H1 (cell line): ENCODE results near the gene FOXN3. TPM values are rescaled to one million over a fixed set of nuclear protein-coding genes. Genes with fewer than 3 reads are reported as not detected.

Source experiments
- CTCF ChIA-PET: fragments of 300-600 bp; sonication (Branson Sonifier 250); formaldehyde crosslinking; loops from one replicate; lab custom pipeline; 2021; ENCODE audit not compliant: partially characterized antibody; lab: Charles Lee
- POLR2A ChIA-PET: fragments of 300-600 bp; sonication (Branson Sonifier 250); formaldehyde crosslinking; loops from one replicate; lab custom pipeline; 2021; ENCODE audit warnings: inconsistent platforms; ENCODE audit not compliant: partially characterized antibody; lab: Charles Lee
- DNase-seq, 2 experiments: peaks; one replicate each; pipeline versions ENCODE4 v3.0.0 to v3.0.0-alpha.2; 2010 to 2022; ENCODE audit warnings: low spot score in 2 of 2, low read depth in 1 of 2, mixed read lengths in 1 of 2
- FAIRE-seq: peaks from 2 replicates; lab custom pipeline; 2011; peaks lifted over from hg19 to GRCh38; lab: Jason Lieb, UNC
- H2AFZ ChIP-seq: 2 replicates; pipeline ENCODE4 v1.8.1; 2012; ENCODE audit warnings: low read length, inconsistent platforms
- H2AK5ac ChIP-seq: 2 replicates; pipeline ENCODE4 v1.6.1; 2013; ENCODE audit warnings: low read depth, low read length
- H2BK120ac ChIP-seq: replicated peaks from 2 replicates; pipeline ENCODE3; 2013; ENCODE audit warnings: low read depth, low read length, inconsistent platforms
- H2BK12ac ChIP-seq: 2 replicates; pipeline ENCODE4 v1.6.1; 2013; ENCODE audit warnings: low read depth, low read length
- H2BK15ac ChIP-seq: 2 replicates; pipeline ENCODE4 v1.6.1; 2013; ENCODE audit warnings: low read length
- H2BK20ac ChIP-seq: 2 replicates; pipeline ENCODE4 v1.6.1; 2013; ENCODE audit warnings: low read length
- H2BK5ac ChIP-seq: 2 replicates; pipeline ENCODE4 v1.6.1; 2013; ENCODE audit warnings: low read depth, low read length
- H3K14ac ChIP-seq: 2 replicates; pipeline ENCODE4 v1.6.1; 2013; ENCODE audit warnings: inconsistent platforms; ENCODE audit not compliant: insufficient read length
- H3K18ac ChIP-seq: 2 replicates; pipeline ENCODE4 v1.6.1; 2013; ENCODE audit warnings: low read length; ENCODE audit errors: extremely low read depth
- H3K23ac ChIP-seq: 2 replicates; pipeline ENCODE4 v1.6.1; 2013; ENCODE audit warnings: inconsistent platforms; ENCODE audit not compliant: insufficient read length
- H3K23me2 ChIP-seq: 2 replicates; pipeline ENCODE4 v1.6.1; 2013; ENCODE audit warnings: low read depth, low read length
- H3K27ac ChIP-seq: 2 replicates; pipeline ENCODE4 v1.6.1; 2011; ENCODE audit warnings: low read depth, low read length, inconsistent platforms
- H3K27me3 ChIP-seq, 4 experiments: replicated peaks in 1 of 4; 1 replicate in 1 of 4; 2 replicates in 3 of 4; pipeline versions ENCODE4 v1.6.1 to v1.8.1; 2011 to 2013; ENCODE audit warnings: low read length in 3 of 4, mild to moderate bottlenecking in 3 of 4, inconsistent platforms in 2 of 4, mixed read lengths in 2 of 4, moderate library complexity in 1 of 4; ENCODE audit not compliant: control insufficient read depth in 3 of 4, insufficient read depth in 3 of 4; ENCODE audit errors: extremely low read depth in 1 of 4
- H3K36me3 ChIP-seq, 4 experiments: 2 replicates each; pipeline versions ENCODE4 v1.6.1 to v1.8.1; 2011 to 2013; ENCODE audit warnings: mild to moderate bottlenecking in 4 of 4, low read length in 3 of 4, moderate library complexity in 2 of 4, control low read depth in 1 of 4, inconsistent platforms in 1 of 4; ENCODE audit not compliant: insufficient read depth in 4 of 4, control insufficient read depth in 2 of 4
- H3K4ac ChIP-seq: replicated peaks from 2 replicates; pipeline ENCODE3; 2013; ENCODE audit warnings: low read length, low read depth, mixed read lengths, inconsistent platforms; ENCODE audit not compliant: insufficient read length
- H3K4me1 ChIP-seq, 4 experiments: replicated peaks in 1 of 4; 1 replicate in 1 of 4; 2 replicates in 3 of 4; pipeline versions ENCODE4 v1.6.1 to v1.8.1; 2011 to 2013; ENCODE audit warnings: low read length in 3 of 4, inconsistent platforms in 2 of 4, mixed read lengths in 1 of 4; ENCODE audit not compliant: insufficient read depth in 4 of 4, control insufficient read depth in 3 of 4
- H3K4me2 ChIP-seq, 2 experiments: 2 replicates each; pipeline versions ENCODE4 v1.6.1 to v1.8.1; 2011 to 2013; ENCODE audit warnings: low read depth in 2 of 2, low read length in 2 of 2, control low read depth in 1 of 2, inconsistent platforms in 1 of 2, mild to moderate bottlenecking in 1 of 2; ENCODE audit not compliant: insufficient read depth in 1 of 2
- H3K4me3 ChIP-seq, 4 experiments: fragments of 200-600, 300-600 bp in 1 of 4; sonication (generic), shearing (Covaris generic), sonication (Bioruptor Twin) in 1 of 4; 2 replicates each; pipeline versions ENCODE4 v1.5.1 to v1.8.1; 2011 to 2016; ENCODE audit warnings: low read length in 4 of 4, low read depth in 3 of 4, control low read depth in 2 of 4, inconsistent platforms in 2 of 4, mild to moderate bottlenecking in 2 of 4, mixed read lengths in 1 of 4, moderate library complexity in 1 of 4; ENCODE audit not compliant: insufficient read depth in 2 of 4; ENCODE audit errors: extremely low read depth in 1 of 4
- H3K56ac ChIP-seq: replicated peaks from 2 replicates; pipeline ENCODE3; 2013; ENCODE audit warnings: low read depth, mild to moderate bottlenecking, mixed read lengths, low read length, inconsistent platforms; ENCODE audit not compliant: insufficient read length
- H3K79me1 ChIP-seq: 2 replicates; pipeline ENCODE4 v1.6.1; 2013; ENCODE audit warnings: low read depth, low read length, control low read depth
- H3K79me2 ChIP-seq, 2 experiments: 2 replicates each; pipeline versions ENCODE4 v1.6.1 to v1.8.1; 2012 to 2013; ENCODE audit warnings: low read length in 2 of 2, mild to moderate bottlenecking in 2 of 2, inconsistent platforms in 1 of 2; ENCODE audit not compliant: insufficient read depth in 2 of 2, control insufficient read depth in 1 of 2
- H3K9ac ChIP-seq, 4 experiments: replicated peaks in 1 of 4; 1 replicate in 1 of 4; 2 replicates in 3 of 4; pipeline versions ENCODE4 v1.6.1 to v1.8.1; 2011 to 2013; ENCODE audit warnings: low read depth in 3 of 4, low read length in 3 of 4, control low read depth in 2 of 4, mild to moderate bottlenecking in 2 of 4, moderate library complexity in 2 of 4, inconsistent platforms in 1 of 4; ENCODE audit errors: extremely low read depth in 1 of 4
- H3K9me3 ChIP-seq, 2 experiments: 2 replicates each; pipeline versions ENCODE4 v1.6.1 to v1.8.1; 2012 to 2013; ENCODE audit warnings: mild to moderate bottlenecking in 2 of 2, moderate library complexity in 2 of 2, control low read depth in 1 of 2, inconsistent platforms in 1 of 2, low read depth in 1 of 2, low read length in 1 of 2, mixed read lengths in 1 of 2; ENCODE audit not compliant: insufficient read depth in 2 of 2
- H4K20me1 ChIP-seq, 2 experiments: replicated peaks in 1 of 2; 2 replicates each; pipeline versions ENCODE3 to v1.8.1; 2011 to 2013; ENCODE audit warnings: inconsistent platforms in 2 of 2, low read length in 2 of 2, mild to moderate bottlenecking in 1 of 2; ENCODE audit not compliant: insufficient read depth in 2 of 2, control insufficient read depth in 1 of 2
- H4K5ac ChIP-seq: 2 replicates; pipeline ENCODE4 v1.6.1; 2013; ENCODE audit warnings: low read length, low read depth, mixed read lengths, inconsistent platforms; ENCODE audit not compliant: insufficient read length
- H4K8ac ChIP-seq: 2 replicates; pipeline ENCODE4 v1.8.0; 2013; ENCODE audit warnings: mild to moderate bottlenecking, moderate library complexity, low read length, inconsistent platforms; ENCODE audit not compliant: insufficient read depth; ENCODE audit errors: extremely low read depth
- H4K91ac ChIP-seq: replicated peaks from 2 replicates; pipeline ENCODE3; 2013; ENCODE audit warnings: low read length, mixed read lengths, inconsistent platforms; ENCODE audit not compliant: insufficient read length
- NRF1 ChIP-seq: IDR thresholded peaks from 2 replicates; pipeline ENCODE4 v1.6.1; 2011; ENCODE audit warnings: mild to moderate bottlenecking, low read depth, low read length, improper control_type of control experiment
- POU5F1 ChIP-seq: IDR thresholded peaks from 2 replicates; pipeline ENCODE4 v1.6.1; 2011; ENCODE audit warnings: low read depth, mild to moderate bottlenecking, low read length, moderate library complexity
- SAP30 ChIP-seq: fragments of 300-600 bp; sonication (generic); IDR thresholded peaks from 2 replicates; pipeline ENCODE4 v1.7.1; 2012; ENCODE audit warnings: low read length, moderate library complexity, mild to moderate bottlenecking, inconsistent platforms; ENCODE audit not compliant: insufficient read depth, insufficient replicate concordance
- WGBS, 2 experiments: shearing (Covaris generic) in 1 of 2; methylation state at CpG; one replicate each; pipeline versions ENCODE4 v1.1.6 to v1.1.7; 2013 to 2015; ENCODE audit warnings: low lambda C conversion rate in 2 of 2, mixed read lengths in 2 of 2, inconsistent platforms in 1 of 2, low coverage in 1 of 2, missing lambda C conversion rate in 1 of 2; ENCODE audit not compliant: insufficient replicate concordance in 2 of 2, insufficient coverage in 1 of 2, insufficient read length in 1 of 2; ENCODE audit errors: extremely low coverage in 1 of 2, missing lambda C conversion rate in 1 of 2; 5-methylcytosine and 5-hydroxymethylcytosine counted together
- polyA plus RNA-seq, 7 experiments: library from polyadenylated mRNA; depleted of rRNA in 3 of 7; stranded (reverse) in 5 of 7; unstranded in 2 of 7; fragments of >200 nt in 5 of 7; fragments of 200-250 nt in 2 of 7; gene quantifications; 1 replicate in 5 of 7; 2 replicates in 1 of 7; 4 replicates in 1 of 7; pipeline versions ENCODE4 v1.2.1 to v1.2.3, GENCODE V29; 2011 to 2013; ENCODE audit warnings: missing spikeins in 2 of 7, mixed read lengths in 2 of 7
- total RNA-seq: library from RNA; stranded (reverse); fragmentation: NEBNext Ultra II Directional; extraction: Animal tissue kit (Norgen Biotek cat#: 25700); gene quantifications from 2 replicates; pipeline ENCODE4 v1.2.1, GENCODE V29; 2021

Gene FOXN3
- total and polyA plus RNA-seq, 2 of the 8 experiments (the other 6 are each of a cell fraction or from before 2014, with no cell fraction given), result 52.6 to 178 TPM

DNA sequence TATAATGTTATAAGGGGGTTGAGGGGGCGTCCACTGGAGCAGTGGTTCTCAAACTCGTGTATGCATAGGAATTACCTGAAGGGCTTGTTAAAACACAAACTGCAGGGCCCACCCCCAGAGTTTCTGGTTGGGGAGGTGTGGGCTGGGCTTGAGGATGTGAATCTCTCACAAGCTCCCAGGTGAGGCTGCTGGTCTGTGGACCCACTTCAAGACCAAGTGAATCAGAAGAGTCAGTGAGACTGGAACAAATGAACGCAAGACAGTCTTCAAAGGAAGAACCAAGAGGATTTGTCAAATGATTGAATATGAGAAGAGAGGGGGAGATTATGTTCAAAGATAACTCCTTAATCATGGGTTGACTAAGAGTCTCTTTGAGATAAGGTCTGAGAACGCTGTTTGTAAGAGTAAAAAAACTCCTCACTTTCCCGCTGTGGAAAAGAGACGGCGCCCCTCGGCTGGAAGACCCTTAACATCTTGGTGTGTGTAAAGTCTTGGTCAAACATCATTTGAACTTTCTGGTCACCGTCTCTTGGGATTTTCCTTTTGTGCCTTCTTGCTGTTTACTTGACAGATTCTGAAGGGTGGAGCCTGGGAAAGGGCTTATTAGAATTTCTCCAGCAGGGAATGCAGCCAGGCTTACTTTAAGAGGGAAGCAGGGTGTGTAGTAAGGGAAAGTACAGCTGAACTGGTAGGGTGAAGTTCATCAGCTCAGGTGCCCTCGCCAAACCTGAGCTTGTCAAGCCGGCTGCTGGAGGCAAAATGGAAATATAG lies 5.3 kb upstream of the FOXN3 start:
- CTCF ChIA-PET, result interaction anchor here (0.8 kb wide), 1 partner anchor 152 kb away, joined by 3 read pairs; no protein-coding TSS in a partner anchor
- Histone ChIP-seq H3K36me3 (0 out of 8 replicates have a peak, but pooled peaks cover 0 to 2% (median 0%) of the 10 kb centered on the region in 4 experiments), H3K27ac (no peak overlapping the region)
- TF ChIP-seq NRF1, result no peak
- no peak for TF ChIP-seq SAP30
- no peak for TF ChIP-seq POU5F1

More for the DNA sequence above, 5.3 kb upstream of the FOXN3 start:
- Histone ChIP-seq H3K9ac (no peak overlapping the region), H2BK12ac (no peak overlapping the region), H2AK5ac (no peak overlapping the region), H3K23ac (no peak overlapping the region), H3K18ac (no peak overlapping the region), H2AFZ (no peak overlapping the region), H2BK15ac (no peak overlapping the region), H4K91ac (no peak overlapping the region), H3K4me1 (peaks cover 4 to 13% (median 9%) of the 10 kb centered on the region in 4 experiments), H2BK20ac (no peak overlapping the region; the same call in 1 of the 2 replicates), H4K8ac (no peak overlapping the region), H2BK120ac (no peak overlapping the region), H3K14ac (no peak overlapping the region), H4K20me1 (no peaks in the 10 kb centered on the region), H4K5ac (no peak overlapping the region), H3K27me3 (no peaks in the 10 kb centered on the region), H3K4me3 (no peak overlapping the region), H3K56ac (no peak overlapping the region), H3K4me2 (no peak overlapping the region), H2BK5ac (peak overlapping the region; percentile 18; the same call in 1 of the 2 replicates), H3K79me1 (0 out of 2 replicates have a peak, but pooled peaks cover 3% of the 10 kb centered on the region), H3K79me2 (peaks cover 0 to 64% of the 10 kb centered on the region in 2 experiments; a peak in 2 of 4 replicates), H3K9me3 (no peaks in the 10 kb centered on the region), H3K4ac (no peak overlapping the region), H3K23me2 (peaks cover 5% of the 10 kb centered on the region; the same call in 1 of the 2 replicates)
- WGBS, 2 experiments, result 88% methylated on average over 11 of the region's 11 CpGs; no CpG with 5 or more reads in 1 of the 2 experiments
- no peak for FAIRE-seq
- DNase-seq, result no peak
- POLR2A ChIA-PET, result no interaction called here
